ENCODE results near the gene LRRC8D. TPM values are rescaled to one million over a fixed set of nuclear protein-coding genes. Genes with fewer than 3 reads are reported as not detected.

Gene LRRC8D
- polyA plus RNA-seq, 2 of the 4 experiments (the other 2 are of a cell fraction), result 41.8 to 76.7 TPM

DNA sequence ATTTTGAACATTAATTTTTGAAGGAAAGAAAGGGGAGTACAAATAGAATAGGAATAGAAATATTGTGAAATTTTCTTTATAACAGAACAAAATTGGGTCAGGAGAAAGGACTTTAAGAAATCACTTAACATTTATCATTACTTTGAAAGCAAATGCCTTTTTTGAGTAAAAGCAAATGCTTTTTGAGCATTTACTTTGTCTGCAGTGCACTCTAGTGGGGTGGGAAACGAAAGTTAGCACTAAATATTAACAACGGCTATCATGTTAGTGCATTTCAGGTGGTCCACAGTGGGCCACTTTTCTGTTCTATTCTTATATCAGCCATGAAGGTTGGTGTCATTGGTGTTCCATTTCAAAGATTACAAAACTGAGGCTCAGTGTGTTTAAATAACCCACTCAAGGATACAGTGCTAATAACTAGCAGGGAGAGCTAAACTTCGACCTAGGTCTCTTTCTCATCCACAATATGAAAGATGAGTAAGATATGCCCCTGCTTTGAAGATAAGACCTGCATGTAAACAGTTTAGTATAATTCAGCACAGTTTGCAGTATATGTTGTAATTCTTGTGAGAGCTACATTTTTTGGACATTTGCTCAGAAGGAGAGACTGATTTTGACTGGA, 13.4 kb downstream of the LRRC8D start:
- CTCF ChIA-PET, result interaction anchor here (0.8 to 2.1 kb wide), 4 partner anchors 9 to 153 kb away, joined by 3 to 5 read pairs (median 4); no protein-coding TSS in a partner anchor
- ATAC-seq, result no peak
- H3K27ac ChIP-seq, result no peak overlapping the region
- no peak for FAIRE-seq
- POLR2A ChIA-PET, result interaction anchor here (0.6 kb wide), 1 partner anchor 23 kb away, joined by 6 read pairs; no protein-coding TSS in a partner anchor
- H3K4me1 ChIP-seq, result peaks cover 72% of the 10 kb centered on the region
- WGBS (ENCODE audit: missing lambda C conversion rate), result 78% methylated on average over 3 of the region's 3 CpGs
- H3K9me3 ChIP-seq, result no peaks in the 10 kb centered on the region
- no peak overlapping the region for H3K4me2 ChIP-seq
- TF ChIP-seq, protein P1, sequence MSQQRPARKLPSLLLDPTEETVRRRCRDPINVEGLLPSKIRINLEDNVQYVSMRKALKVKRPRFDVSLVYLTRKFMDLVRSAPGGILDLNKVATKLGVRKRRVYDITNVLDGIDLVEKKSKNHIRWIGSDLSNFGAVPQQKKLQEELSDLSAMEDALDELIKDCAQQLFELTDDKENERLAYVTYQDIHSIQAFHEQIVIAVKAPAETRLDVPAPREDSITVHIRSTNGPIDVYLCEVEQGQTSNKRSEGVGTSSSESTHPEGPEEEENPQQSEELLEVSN (IDR thresholded peaks at IDR 0.05; ENCODE audit: borderline replicate concordance, low read depth), result no peak
- TF ChIP-seq NFE2L2 (conservative IDR thresholded peaks at IDR 0.05; ENCODE audit: low read length) (no peak), HOXB13 (CRISPR knock-in tag; IDR thresholded peaks at IDR 0.05; ENCODE audit: low read depth) (no peak), EHMT2 (IDR thresholded peaks at IDR 0.05; ENCODE audit: low read depth) (no peak), RCOR1 (IDR thresholded peaks at IDR 0.05; ENCODE audit: low read depth, low read length) (no peak)
- TF ChIP-seq, protein P2, sequence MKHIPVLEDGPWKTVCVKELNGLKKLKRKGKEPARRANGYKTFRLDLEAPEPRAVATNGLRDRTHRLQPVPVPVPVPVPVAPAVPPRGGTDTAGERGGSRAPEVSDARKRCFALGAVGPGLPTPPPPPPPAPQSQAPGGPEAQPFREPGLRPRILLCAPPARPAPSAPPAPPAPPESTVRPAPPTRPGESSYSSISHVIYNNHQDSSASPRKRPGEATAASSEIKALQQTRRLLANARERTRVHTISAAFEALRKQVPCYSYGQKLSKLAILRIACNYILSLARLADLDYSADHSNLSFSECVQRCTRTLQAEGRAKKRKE (CRISPR knock-in tag; IDR thresholded peaks at IDR 0.05; ENCODE audit: low read depth), result no peak
- H3K4me3 ChIP-seq, result no peak overlapping the region
- no peak for DNase-seq (ENCODE audit: low read depth in 1 of 2, low spot score in 1 of 2)

DNA sequence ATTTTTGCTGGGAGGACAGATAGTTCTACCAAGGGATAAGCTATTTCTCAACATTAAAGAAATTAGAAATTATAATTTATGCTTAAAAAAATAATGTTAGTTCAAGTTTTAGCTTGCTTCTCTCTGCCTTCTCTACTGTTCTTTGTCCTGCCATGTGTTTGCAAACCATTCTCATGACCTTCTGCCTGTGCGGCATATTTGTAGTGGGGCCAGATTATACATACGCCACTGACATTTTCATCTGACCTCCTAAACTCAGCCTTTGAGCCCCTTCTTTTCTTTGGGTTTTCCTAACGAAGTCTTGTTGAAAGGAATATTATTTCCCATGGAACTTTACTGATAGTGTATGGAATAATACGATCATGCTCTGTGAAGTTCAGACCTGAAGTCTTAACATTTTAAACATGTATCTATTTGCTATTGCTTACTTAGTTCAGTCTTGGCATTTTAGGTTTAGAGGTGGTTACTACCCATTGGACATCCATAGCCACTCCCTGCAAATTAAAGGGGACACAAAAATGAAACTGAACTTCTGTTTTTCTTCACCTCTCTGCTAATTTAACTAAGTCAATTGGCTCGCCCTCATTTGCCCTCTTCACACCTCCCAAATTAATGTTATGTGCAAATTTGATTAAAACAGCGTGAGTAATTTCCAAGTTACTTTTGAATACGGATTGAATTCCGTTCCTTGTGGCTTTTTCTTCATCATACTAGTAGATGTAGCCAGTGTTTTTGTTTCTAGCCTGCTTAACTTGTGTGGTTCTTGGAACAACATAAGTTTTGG, 15.6 kb downstream of the LRRC8D start:
- ATAC-seq, result no peak
- CTCF ChIA-PET, result interaction anchor here (2.0 kb wide), 2 partner anchors 9 to 151 kb away, joined by 4 to 5 read pairs; no protein-coding TSS in a partner anchor
- Histone ChIP-seq H3K27ac (0 out of 6 replicates have a peak overlapping the region, but pooled peaks of 1 of the 2 experiments have one; percentile 10), H3K4me2 (peak overlapping the region; percentile 52), H3K4me1 (peaks cover 84% of the 10 kb centered on the region), H3K9me3 (no peaks in the 10 kb centered on the region), H3K4me3 (no peak overlapping the region)
- WGBS (ENCODE audit: missing lambda C conversion rate), result 81% methylated on average over 8 of the region's 8 CpGs
- no peak for FAIRE-seq
- DNase-seq (ENCODE audit: low read depth in 1 of 2, low spot score in 1 of 2), result no peak
- POLR2A ChIA-PET, result no interaction called here
- TF ChIP-seq MAFK (IDR thresholded peaks at IDR 0.05; ENCODE audit: partially characterized antibody), result no peak
- TF ChIP-seq HOXA7 (CRISPR knock-in tag; IDR thresholded peaks at IDR 0.05), result no peak
- TF ChIP-seq, protein P3, sequence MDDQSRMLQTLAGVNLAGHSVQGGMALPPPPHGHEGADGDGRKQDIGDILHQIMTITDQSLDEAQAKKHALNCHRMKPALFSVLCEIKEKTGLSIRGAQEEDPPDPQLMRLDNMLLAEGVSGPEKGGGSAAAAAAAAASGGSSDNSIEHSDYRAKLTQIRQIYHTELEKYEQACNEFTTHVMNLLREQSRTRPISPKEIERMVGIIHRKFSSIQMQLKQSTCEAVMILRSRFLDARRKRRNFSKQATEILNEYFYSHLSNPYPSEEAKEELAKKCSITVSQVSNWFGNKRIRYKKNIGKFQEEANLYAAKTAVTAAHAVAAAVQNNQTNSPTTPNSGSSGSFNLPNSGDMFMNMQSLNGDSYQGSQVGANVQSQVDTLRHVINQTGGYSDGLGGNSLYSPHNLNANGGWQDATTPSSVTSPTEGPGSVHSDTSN (IDR thresholded peaks at IDR 0.05), result no peak
- no peak for TF ChIP-seq NPAS2 (CRISPR knock-in tag; IDR thresholded peaks at IDR 0.05; ENCODE audit: borderline replicate concordance)
- no peak for TF ChIP-seq POLR2A (IDR thresholded peaks at IDR 0.05; ENCODE audit: low read length)
- TF ChIP-seq, protein P4, sequence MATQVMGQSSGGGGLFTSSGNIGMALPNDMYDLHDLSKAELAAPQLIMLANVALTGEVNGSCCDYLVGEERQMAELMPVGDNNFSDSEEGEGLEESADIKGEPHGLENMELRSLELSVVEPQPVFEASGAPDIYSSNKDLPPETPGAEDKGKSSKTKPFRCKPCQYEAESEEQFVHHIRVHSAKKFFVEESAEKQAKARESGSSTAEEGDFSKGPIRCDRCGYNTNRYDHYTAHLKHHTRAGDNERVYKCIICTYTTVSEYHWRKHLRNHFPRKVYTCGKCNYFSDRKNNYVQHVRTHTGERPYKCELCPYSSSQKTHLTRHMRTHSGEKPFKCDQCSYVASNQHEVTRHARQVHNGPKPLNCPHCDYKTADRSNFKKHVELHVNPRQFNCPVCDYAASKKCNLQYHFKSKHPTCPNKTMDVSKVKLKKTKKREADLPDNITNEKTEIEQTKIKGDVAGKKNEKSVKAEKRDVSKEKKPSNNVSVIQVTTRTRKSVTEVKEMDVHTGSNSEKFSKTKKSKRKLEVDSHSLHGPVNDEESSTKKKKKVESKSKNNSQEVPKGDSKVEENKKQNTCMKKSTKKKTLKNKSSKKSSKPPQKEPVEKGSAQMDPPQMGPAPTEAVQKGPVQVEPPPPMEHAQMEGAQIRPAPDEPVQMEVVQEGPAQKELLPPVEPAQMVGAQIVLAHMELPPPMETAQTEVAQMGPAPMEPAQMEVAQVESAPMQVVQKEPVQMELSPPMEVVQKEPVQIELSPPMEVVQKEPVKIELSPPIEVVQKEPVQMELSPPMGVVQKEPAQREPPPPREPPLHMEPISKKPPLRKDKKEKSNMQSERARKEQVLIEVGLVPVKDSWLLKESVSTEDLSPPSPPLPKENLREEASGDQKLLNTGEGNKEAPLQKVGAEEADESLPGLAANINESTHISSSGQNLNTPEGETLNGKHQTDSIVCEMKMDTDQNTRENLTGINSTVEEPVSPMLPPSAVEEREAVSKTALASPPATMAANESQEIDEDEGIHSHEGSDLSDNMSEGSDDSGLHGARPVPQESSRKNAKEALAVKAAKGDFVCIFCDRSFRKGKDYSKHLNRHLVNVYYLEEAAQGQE (IDR thresholded peaks at IDR 0.05), result no peak
- TF ChIP-seq, protein P2 (CRISPR knock-in tag; IDR thresholded peaks at IDR 0.05; ENCODE audit: low read depth), result no peak
- TF ChIP-seq, protein P5, sequence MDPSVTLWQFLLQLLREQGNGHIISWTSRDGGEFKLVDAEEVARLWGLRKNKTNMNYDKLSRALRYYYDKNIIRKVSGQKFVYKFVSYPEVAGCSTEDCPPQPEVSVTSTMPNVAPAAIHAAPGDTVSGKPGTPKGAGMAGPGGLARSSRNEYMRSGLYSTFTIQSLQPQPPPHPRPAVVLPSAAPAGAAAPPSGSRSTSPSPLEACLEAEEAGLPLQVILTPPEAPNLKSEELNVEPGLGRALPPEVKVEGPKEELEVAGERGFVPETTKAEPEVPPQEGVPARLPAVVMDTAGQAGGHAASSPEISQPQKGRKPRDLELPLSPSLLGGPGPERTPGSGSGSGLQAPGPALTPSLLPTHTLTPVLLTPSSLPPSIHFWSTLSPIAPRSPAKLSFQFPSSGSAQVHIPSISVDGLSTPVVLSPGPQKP (IDR thresholded peaks at IDR 0.05; ENCODE audit: low read depth, low read length), result no peak
- TF ChIP-seq BHLHE40 (IDR thresholded peaks at IDR 0.05; ENCODE audit: low read depth, low read length), result no peak
- no peak for TF ChIP-seq CBX2 (IDR thresholded peaks at IDR 0.05; ENCODE audit: borderline replicate concordance, low read depth)
- no peak for TF ChIP-seq TP53 (CRISPR knock-in tag; IDR thresholded peaks at IDR 0.05)
- no peak for TF ChIP-seq RARB (CRISPR knock-in tag; IDR thresholded peaks at IDR 0.05)
- no peak for TF ChIP-seq EHMT2 (IDR thresholded peaks at IDR 0.05; ENCODE audit: low read depth)
- TF ChIP-seq, protein P6, sequence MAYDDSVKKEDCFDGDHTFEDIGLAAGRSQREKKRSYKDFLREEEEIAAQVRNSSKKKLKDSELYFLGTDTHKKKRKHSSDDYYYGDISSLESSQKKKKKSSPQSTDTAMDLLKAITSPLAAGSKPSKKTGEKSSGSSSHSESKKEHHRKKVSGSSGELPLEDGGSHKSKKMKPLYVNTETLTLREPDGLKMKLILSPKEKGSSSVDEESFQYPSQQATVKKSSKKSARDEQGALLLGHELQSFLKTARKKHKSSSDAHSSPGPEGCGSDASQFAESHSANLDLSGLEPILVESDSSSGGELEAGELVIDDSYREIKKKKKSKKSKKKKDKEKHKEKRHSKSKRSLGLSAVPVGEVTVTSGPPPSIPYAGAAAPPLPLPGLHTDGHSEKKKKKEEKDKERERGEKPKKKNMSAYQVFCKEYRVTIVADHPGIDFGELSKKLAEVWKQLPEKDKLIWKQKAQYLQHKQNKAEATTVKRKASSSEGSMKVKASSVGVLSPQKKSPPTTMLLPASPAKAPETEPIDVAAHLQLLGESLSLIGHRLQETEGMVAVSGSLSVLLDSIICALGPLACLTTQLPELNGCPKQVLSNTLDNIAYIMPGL (CRISPR knock-in tag; IDR thresholded peaks at IDR 0.05; ENCODE audit: borderline replicate concordance), result no peak
- no peak for TF ChIP-seq PHF8 (IDR thresholded peaks at IDR 0.05; ENCODE audit: borderline replicate concordance, low read depth)
